Measurements from ENCODE around the gene RGS17.

- TF ChIP-seq CTCF (IDR thresholded peaks at IDR 0.05), result no peak
- TF ChIP-seq ZFX (IDR thresholded peaks at IDR 0.05; ENCODE audit: borderline replicate concordance), result no peak
Measured at GRCh38 chr6:152979116-152979515, 152.0 kb downstream of the RGS17 start.
